ENCODE measurements around the gene ATG2B. TPM values are rescaled to one million over a fixed set of nuclear protein-coding genes. Genes with fewer than 3 reads are reported as not detected.
"Not testable (repeated sequence)": the region's sequence is repeated elsewhere in the genome, so short reads cannot be mapped to it uniquely, and the experiment has no call there.

ATG2B gene
- total RNA-seq, 4 donors from 2014 or later = 26.4 to 44.9 (median 37.6) TPM

GRCh38 chr14:96246539-96246847, 116.6 kb downstream of the ATG2B start:
- no peak overlapping the region for H3K27ac ChIP-seq
- no peak for TF ChIP-seq POLR2A (IDR thresholded peaks at IDR 0.05)
- no peak for TF ChIP-seq EP300 (IDR thresholded peaks at IDR 0.05)
- no peak for TF ChIP-seq CTCF (IDR thresholded peaks at IDR 0.05)
- 42 to 70% methylated on average over 1 of the region's 1 CpG for WGBS, 2 donors
- H3K9me3 ChIP-seq = peaks cover 0 to 5% (median 0%) of the 10 kb centered on the region in 4 donors
- no peaks in the 10 kb centered on the region for H3K27me3 ChIP-seq
- peaks cover 0 to 4% (median 0%) of the 10 kb centered on the region in 4 donors for H3K4me1 ChIP-seq
- H3K36me3 ChIP-seq = peaks cover 0 to 8% (median 0%) of the 10 kb centered on the region in 3 donors
- H3K4me3 ChIP-seq = no peak overlapping the region
- DNase-seq (ENCODE audit: low spot score in 2 of 2) = no peak

GRCh38 chr14:96245710-96246538, 117.2 kb downstream of the ATG2B start:
- no peak overlapping the region for H3K27ac ChIP-seq
- no peak for DNase-seq (ENCODE audit: low spot score in 2 of 2)
- no peak overlapping the region for H3K4me3 ChIP-seq
- 84% methylated on average over 3 of the region's 3 CpGs for WGBS, 2 donors
- peaks cover 0 to 5% (median 0%) of the 10 kb centered on the region in 4 donors for H3K9me3 ChIP-seq
- H3K27me3 ChIP-seq = no peaks in the 10 kb centered on the region
- TF ChIP-seq POLR2A (IDR thresholded peaks at IDR 0.05) (no peak), CTCF (IDR thresholded peaks at IDR 0.05) (no peak), EP300 (IDR thresholded peaks at IDR 0.05) (no peak)
- peaks cover 0 to 14% (median 0%) of the 10 kb centered on the region in 3 donors for H3K36me3 ChIP-seq
- peaks cover 0 to 4% (median 0%) of the 10 kb centered on the region in 4 donors for H3K4me1 ChIP-seq

GRCh38 chr14:96245074-96245473, 118.1 kb downstream of the ATG2B start:
- not testable (repeated sequence) for DNase-seq (ENCODE audit: low spot score in 2 of 2); H3K9me3 ChIP-seq; H3K27me3 ChIP-seq; H3K27ac ChIP-seq; H3K4me1 ChIP-seq; H3K4me3 ChIP-seq
- H3K36me3 ChIP-seq = peaks cover 0 to 22% (median 0%) of the 10 kb centered on the region in 3 donors
- 92% methylated on average over 3 of the region's 3 CpGs for WGBS, 2 donors

GRCh38 chr14:96243785-96244184, 119.4 kb downstream of the ATG2B start:
- H3K27ac ChIP-seq = no peak overlapping the region
- H3K4me1 ChIP-seq = peaks cover 0 to 4% (median 0%) of the 10 kb centered on the region in 4 donors
- DNase-seq (ENCODE audit: low spot score in 2 of 2) = no peak
- H3K4me3 ChIP-seq = no peak overlapping the region
- 60 to 67% methylated on average over 5 of the region's 5 CpGs for WGBS, 2 donors
- H3K9me3 ChIP-seq = peaks cover 0 to 5% (median 0%) of the 10 kb centered on the region in 4 donors
- peaks cover 0 to 32% (median 0%) of the 10 kb centered on the region in 3 donors for H3K36me3 ChIP-seq
- no peak for TF ChIP-seq EP300 (IDR thresholded peaks at IDR 0.05)
- H3K27me3 ChIP-seq = no peaks in the 10 kb centered on the region

GRCh38 chr14:96242126-96242525, 121.0 kb downstream of the ATG2B start:
- no peak for DNase-seq (ENCODE audit: low spot score in 2 of 2)
- no peak overlapping the region for H3K4me3 ChIP-seq
- TF ChIP-seq EP300 (IDR thresholded peaks at IDR 0.05) (no peak), CTCF (IDR thresholded peaks at IDR 0.05) (no peak), POLR2A (IDR thresholded peaks at IDR 0.05) (no peak)
- 87 to 96% methylated on average over 10 of the region's 10 CpGs for WGBS, 2 donors
- peaks cover 0 to 5% (median 0%) of the 10 kb centered on the region in 4 donors for H3K9me3 ChIP-seq
- H3K27me3 ChIP-seq = no peaks in the 10 kb centered on the region
- peaks cover 0 to 4% (median 0%) of the 10 kb centered on the region in 4 donors for H3K4me1 ChIP-seq
- no peak overlapping the region for H3K27ac ChIP-seq
- peaks cover 0 to 48% (median 0%) of the 10 kb centered on the region in 3 donors for H3K36me3 ChIP-seq

- no peak overlapping the region for H3K27ac ChIP-seq
- H3K27me3 ChIP-seq = no peaks in the 10 kb centered on the region
- H3K4me1 ChIP-seq = no peaks in the 10 kb centered on the region
- TF ChIP-seq POLR2A (IDR thresholded peaks at IDR 0.05) (no peak), EP300 (IDR thresholded peaks at IDR 0.05) (no peak), CTCF (IDR thresholded peaks at IDR 0.05) (no peak)
- H3K36me3 ChIP-seq = peaks cover 0 to 50% (median 0%) of the 10 kb centered on the region in 3 donors
- WGBS, 2 donors = 95 to 96% methylated on average over 6 to 18 of the region's 18 CpGs
- H3K9me3 ChIP-seq = peaks cover 0 to 5% (median 0%) of the 10 kb centered on the region in 4 donors
- DNase-seq (ENCODE audit: low spot score in 2 of 2) = no peak
- no peak overlapping the region for H3K4me3 ChIP-seq
These were observed 122.5 kb downstream of the ATG2B start for GRCh38 chr14:96240641-96241040.

All from tibial nerve (tissue), 4 donors.